ENCODE results near the gene RNGTT. TPM values are rescaled to one million over a fixed set of nuclear protein-coding genes. Genes with fewer than 3 reads are reported as not detected.

RNGTT gene
- total RNA-seq, 1 experiment from 2014 or later = 15.2 TPM

DNA sequence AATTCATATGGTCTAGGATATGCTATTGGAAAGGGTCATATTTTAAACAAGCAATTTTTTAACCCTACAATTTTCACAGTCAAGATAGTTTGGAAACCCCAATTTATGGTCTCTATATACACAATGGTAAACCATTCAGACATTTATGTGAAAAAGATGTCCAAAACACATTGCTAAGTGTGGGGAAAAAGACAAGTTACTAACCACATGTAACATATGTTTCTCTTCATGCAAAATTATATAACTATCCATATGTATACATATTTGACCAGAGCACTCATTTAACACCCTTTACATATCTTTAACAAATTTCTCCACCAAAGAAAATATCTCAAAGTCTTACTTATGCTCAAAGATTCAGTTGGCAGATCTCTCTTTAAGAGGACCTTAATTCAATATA is 110.6 kb downstream of the RNGTT start:
- Histone ChIP-seq H3K27me3 (ENCODE audit: insufficient read depth, low read depth) (no peaks in the 10 kb centered on the region), H3K9me2 (ENCODE audit: insufficient read depth) (no peaks in the 10 kb centered on the region), H3K4me2 (no peak overlapping the region), H3K36me3 (ENCODE audit: low read depth) (no peaks in the 10 kb centered on the region), H3K9me3 (ENCODE audit: insufficient read depth, low read depth) (no peaks in the 10 kb centered on the region), H3K4me1 (replicated peaks; ENCODE audit: insufficient read depth) (no peaks in the 10 kb centered on the region), H3K4me3 (no peak overlapping the region), H3K27ac (no peak overlapping the region), H3F3A (ENCODE audit: insufficient read depth, low read depth) (no peaks in the 10 kb centered on the region), H4K20me1 (ENCODE audit: insufficient read depth) (no peaks in the 10 kb centered on the region), H3K79me2 (ENCODE audit: low read depth) (no peaks in the 10 kb centered on the region), H2AFZ (no peak overlapping the region)
- TF ChIP-seq, protein P1, sequence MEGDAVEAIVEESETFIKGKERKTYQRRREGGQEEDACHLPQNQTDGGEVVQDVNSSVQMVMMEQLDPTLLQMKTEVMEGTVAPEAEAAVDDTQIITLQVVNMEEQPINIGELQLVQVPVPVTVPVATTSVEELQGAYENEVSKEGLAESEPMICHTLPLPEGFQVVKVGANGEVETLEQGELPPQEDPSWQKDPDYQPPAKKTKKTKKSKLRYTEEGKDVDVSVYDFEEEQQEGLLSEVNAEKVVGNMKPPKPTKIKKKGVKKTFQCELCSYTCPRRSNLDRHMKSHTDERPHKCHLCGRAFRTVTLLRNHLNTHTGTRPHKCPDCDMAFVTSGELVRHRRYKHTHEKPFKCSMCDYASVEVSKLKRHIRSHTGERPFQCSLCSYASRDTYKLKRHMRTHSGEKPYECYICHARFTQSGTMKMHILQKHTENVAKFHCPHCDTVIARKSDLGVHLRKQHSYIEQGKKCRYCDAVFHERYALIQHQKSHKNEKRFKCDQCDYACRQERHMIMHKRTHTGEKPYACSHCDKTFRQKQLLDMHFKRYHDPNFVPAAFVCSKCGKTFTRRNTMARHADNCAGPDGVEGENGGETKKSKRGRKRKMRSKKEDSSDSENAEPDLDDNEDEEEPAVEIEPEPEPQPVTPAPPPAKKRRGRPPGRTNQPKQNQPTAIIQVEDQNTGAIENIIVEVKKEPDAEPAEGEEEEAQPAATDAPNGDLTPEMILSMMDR (conservative IDR thresholded peaks at IDR 0.05) = no peak
- no peak for TF ChIP-seq EZH2 (IDR thresholded peaks at IDR 0.05; ENCODE audit: low read depth)
- CTCF ChIA-PET = no interaction called here
- POLR2A ChIA-PET (ENCODE audit: unreplicated experiment) = no interaction called here
- intact Hi-C loops (cut with micrococcal nuclease; ENCODE audit: unreplicated experiment) = no loop called here
- no peak for DNase-seq
- BruUV-seq (replicated peaks) = no TSS peak

DNA sequence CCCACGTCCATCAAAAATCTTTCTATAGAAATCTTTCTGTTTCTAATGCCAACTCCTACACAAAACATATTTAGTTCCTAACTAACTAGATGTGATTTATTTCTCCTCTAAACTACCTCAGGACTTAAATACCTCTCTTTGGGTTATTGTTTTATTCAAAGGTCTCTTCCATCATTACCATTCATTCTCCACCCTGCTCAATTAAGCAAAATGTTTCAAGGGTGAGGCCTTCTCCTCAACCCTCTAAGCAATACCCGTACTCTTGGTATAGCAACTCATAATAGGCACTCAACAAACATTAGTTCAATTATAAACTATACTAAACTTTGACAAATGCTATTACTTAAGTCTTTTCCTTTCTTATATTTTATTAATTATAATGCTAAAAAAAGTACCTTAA is 111.4 kb downstream of the RNGTT start:
- BruUV-seq (replicated peaks) = no TSS peak
- H2AFZ ChIP-seq = no peak overlapping the region
- no peaks in the 10 kb centered on the region for H3K79me2 ChIP-seq (ENCODE audit: low read depth)
- H3K9me2 ChIP-seq (ENCODE audit: insufficient read depth) = no peaks in the 10 kb centered on the region
- H3K4me1 ChIP-seq (replicated peaks; ENCODE audit: insufficient read depth) = no peaks in the 10 kb centered on the region
- no peak overlapping the region for H3K27ac ChIP-seq
- POLR2A ChIA-PET (ENCODE audit: unreplicated experiment) = no interaction called here
- intact Hi-C loops (cut with micrococcal nuclease; ENCODE audit: unreplicated experiment) = no loop called here
- no peak for DNase-seq
- no peaks in the 10 kb centered on the region for H3F3A ChIP-seq (ENCODE audit: insufficient read depth, low read depth)
- CTCF ChIA-PET = no interaction called here
- H3K4me2 ChIP-seq = no peak overlapping the region
- H3K4me3 ChIP-seq = no peak overlapping the region
- no peaks in the 10 kb centered on the region for H3K9me3 ChIP-seq (ENCODE audit: insufficient read depth, low read depth)
- no peaks in the 10 kb centered on the region for H3K27me3 ChIP-seq (ENCODE audit: insufficient read depth, low read depth)
- H3K36me3 ChIP-seq (ENCODE audit: low read depth) = no peaks in the 10 kb centered on the region
- TF ChIP-seq, protein P1 (conservative IDR thresholded peaks at IDR 0.05) = no peak
- no peak for TF ChIP-seq EZH2 (IDR thresholded peaks at IDR 0.05; ENCODE audit: low read depth)
- H4K20me1 ChIP-seq (ENCODE audit: insufficient read depth) = no peaks in the 10 kb centered on the region

DNA sequence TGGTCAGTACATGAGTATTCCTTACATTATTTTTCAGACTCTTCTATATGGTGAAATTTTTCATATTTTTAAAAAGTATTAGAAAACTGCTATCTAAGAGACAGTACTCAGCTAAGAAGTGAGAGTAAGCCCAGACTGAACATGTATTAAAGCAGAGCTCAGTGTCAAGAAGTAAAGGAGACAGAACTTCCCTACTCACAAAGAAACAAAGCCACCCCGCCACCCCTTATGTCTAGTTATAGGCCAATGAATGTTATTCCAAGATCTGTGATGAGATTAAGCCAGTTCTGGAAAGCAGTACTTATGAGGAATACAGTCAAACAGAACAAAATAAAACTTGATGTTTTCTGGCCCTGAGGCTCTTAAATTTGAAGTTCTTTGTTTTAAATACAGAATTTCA is 114.5 kb downstream of the RNGTT start:
- no TSS peak for BruUV-seq (replicated peaks)
- Histone ChIP-seq H3K4me3 (no peak overlapping the region), H3K79me2 (ENCODE audit: low read depth) (no peaks in the 10 kb centered on the region), H3K27ac (no peak overlapping the region), H3K36me3 (ENCODE audit: low read depth) (no peaks in the 10 kb centered on the region), H3K9me2 (ENCODE audit: insufficient read depth) (no peaks in the 10 kb centered on the region), H3K27me3 (ENCODE audit: insufficient read depth, low read depth) (no peaks in the 10 kb centered on the region), H3K4me1 (replicated peaks; ENCODE audit: insufficient read depth) (no peaks in the 10 kb centered on the region), H3K4me2 (no peak overlapping the region), H2AFZ (no peak overlapping the region), H3K9me3 (ENCODE audit: insufficient read depth, low read depth) (no peaks in the 10 kb centered on the region), H4K20me1 (ENCODE audit: insufficient read depth) (no peaks in the 10 kb centered on the region), H3F3A (ENCODE audit: insufficient read depth, low read depth) (no peaks in the 10 kb centered on the region)
- TF ChIP-seq, protein P1 (conservative IDR thresholded peaks at IDR 0.05) = no peak
- TF ChIP-seq EZH2 (IDR thresholded peaks at IDR 0.05; ENCODE audit: low read depth) = no peak
- intact Hi-C loops (cut with micrococcal nuclease; ENCODE audit: unreplicated experiment) = no loop called here
- CTCF ChIA-PET = interaction anchor here (0.5 kb wide), 1 partner anchor 218 kb away, joined by 6 read pairs; no protein-coding TSS in a partner anchor
- no peak for DNase-seq
- POLR2A ChIA-PET (ENCODE audit: unreplicated experiment) = no interaction called here
